HG02870 (cell line): ENCODE measurements around the gene ABRACL.

Experiments
- ATAC-seq: cut with Tn5 transposase; IDR thresholded peaks from one replicate; pipeline ENCODE4 v1.9.1; 2021; ENCODE audit warnings: mild to moderate bottlenecking, moderate library complexity; ENCODE audit not compliant: unreplicated experiment

Gene ABRACL

DNA sequence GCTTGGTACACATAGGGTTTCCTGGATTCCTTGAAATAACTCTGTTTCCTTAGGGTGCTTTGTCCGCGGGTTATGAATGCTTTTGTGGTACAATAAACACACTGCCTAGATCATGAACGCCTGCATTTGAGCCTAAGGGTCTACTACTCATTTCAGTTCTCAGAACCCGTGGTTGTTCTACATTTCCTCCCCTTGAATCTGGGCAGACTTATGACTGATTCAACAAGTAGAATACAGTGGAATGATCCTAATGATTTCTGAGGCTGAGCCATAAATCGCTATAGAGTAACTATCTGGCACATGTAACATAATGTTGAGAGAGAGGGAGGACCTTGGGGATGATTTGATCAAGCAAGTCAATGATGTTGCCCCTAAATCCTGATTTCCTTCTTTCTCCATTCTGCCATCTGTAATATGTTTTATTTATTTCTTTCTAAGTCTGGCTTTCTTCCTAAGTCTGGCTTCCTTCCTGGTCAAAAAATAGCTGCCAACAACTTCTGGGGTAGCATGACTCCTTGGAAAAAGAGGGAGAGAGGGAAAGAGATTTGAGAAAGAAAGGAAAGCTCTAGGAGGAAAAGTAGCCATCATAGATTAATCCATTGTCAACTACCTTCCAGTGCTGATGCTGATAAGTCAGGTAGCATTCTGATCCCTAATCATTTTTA lies 23.0 kb downstream of the ABRACL start:
- no peak for ATAC-seq

DNA sequence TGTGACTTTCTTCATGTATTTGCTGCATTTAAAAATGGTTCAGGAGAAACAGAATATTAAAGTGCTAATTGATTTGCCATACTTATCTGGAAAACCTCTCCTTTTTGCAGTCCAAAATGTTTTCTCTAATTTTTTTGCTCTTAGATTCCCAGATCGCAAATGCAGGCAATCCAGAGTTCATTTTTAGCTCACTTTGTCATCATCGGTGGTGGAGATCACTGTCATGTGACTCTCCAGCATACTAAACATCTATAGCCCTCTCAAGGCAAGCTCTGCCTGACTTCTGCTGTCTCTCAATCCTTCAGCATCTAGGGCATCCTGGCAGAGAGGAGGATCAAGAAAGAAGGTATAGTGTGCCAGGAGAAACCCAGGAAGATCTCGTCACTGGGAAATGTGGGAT lies 24.8 kb downstream of the ABRACL start:
- ATAC-seq, result no peak

DNA sequence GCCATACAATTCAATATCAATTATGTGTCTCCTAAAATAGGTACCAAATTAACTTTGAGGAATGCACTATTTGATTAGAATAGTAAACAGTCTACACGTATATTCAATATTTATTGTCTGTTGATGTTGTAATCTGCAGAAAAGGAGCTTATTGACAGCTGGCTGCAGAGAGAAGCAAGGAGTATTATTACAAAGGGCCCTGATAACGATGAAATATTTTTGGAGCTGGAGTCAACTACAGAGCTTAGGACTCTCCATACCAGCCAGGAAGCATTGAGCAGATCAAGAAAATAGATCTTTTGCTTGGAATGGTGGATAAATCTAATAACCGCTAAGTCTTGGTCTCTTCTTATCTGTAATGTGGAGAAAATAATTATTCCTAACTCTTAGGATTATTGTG lies 25.5 kb downstream of the ABRACL start:
- no peak for ATAC-seq

DNA sequence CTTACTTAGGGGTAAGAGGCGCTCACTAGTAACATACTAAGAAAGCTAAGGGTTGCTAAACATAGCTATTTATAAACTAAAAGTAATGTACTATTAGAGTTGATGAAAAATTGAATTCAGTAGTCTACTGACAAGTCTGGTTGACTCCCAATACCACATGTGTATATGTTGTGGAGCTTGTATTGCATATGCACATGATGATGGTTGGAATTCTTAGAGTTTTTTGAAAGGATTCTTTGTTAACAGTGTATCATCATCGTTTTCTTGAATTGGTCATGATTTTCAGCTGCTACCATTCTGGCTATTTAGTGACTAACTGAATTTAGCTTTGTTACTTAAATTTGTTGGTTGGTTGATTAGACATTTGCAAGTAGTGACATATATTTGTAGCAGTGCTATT lies 27.2 kb downstream of the ABRACL start:
- ATAC-seq, result no peak

DNA sequence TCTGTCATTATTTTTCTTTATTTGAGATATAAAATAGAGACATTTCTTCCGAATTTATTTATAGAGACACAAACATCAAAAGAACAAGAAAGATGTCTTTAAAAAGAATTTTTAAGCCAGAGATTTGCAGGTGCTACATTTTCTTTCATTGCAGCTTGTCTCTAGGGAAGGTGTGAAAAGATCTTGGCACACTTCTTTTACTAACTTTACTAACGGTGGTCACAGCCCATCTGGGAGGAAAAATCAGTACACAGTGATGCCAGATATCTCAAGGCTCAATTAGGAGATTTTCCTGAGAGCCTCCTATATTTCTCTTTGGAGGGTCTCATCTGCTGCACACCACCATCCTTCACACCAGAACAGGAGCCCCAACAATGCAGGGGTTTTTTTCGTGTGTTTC lies 29.5 kb downstream of the ABRACL start:
- no peak for ATAC-seq

DNA sequence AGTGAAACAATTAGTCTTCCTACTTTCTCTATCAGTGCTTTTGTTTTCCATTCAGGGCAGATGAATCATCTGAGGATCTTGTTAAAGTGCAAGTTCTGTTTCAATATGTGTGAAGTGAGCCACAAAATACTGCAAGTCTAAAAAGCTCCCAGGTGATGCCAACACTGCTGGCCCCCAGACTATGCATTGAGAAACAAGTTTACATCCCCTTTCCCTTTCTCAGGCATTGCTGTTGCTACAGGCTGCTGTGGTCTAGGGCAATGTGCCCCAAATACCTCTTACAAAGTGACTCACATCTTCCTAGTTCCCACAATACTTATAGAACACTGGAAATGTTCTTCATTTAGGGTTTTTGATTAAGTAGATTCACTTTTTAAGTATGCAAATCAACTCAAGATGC lies 31.8 kb downstream of the ABRACL start:
- ATAC-seq, result no peak

DNA sequence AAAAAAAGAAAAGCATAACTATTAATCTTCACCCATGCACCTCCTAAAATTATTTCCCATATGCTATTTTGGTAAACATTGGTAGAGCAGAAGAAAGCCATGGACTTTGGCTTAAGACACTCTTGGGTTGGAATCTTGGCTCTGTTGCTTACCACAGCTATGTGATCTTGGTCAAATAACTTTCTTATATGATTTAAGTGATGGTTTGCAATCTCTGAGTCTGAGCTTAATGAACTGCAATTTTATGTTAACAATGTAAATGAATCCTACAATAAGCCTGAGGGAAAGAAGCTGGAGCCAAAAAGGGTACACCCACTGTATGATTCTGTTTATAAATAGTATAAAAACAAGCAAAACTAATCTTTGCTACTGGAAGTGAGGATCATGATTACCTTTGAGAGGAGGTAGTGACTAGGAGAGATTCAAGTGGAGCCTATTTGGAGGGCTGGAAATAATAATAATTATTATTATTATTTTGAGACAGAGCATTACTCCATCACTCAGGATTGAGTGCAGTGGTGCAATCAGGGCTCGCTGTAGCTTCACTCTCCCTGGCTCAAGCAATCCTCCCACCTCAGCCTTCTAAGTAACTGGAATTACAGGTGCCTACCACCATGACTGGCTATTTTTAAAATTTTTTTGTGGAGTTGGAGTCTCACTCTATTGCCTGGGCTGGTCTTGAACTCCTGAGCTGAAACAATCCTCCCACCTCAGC lies 34.5 kb downstream of the ABRACL start:
- ATAC-seq, result no peak

DNA sequence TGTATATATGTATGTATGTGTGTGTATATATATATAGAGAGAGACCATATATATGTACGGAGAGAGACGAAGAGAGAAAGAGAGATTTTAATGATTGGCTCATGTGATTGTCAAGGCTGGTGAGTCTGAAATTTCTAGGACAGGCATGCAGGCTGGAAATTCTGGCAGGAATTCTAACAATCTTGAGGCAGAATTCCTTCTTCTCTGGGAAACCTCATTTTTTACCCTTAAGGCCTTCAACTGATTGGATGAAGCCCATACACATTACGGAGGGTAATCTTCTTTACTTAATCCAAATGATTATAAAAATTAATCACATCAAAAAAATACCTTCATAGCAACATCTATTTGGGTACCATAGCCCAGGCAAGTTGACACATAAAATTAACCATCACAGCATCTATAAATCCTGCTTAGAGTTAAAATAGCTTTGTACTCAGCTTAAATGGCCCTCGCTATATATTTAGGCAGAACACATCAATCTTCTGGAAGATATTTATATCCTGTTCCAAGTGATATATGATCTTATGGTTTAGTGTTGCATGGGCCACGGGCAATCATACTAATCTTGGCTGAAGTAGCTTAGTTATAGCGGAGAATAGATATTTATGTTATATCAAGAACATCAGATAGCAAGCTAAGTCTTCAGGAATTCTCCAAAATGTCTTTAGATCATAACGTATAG lies 36.6 kb downstream of the ABRACL start:
- no peak for ATAC-seq

DNA sequence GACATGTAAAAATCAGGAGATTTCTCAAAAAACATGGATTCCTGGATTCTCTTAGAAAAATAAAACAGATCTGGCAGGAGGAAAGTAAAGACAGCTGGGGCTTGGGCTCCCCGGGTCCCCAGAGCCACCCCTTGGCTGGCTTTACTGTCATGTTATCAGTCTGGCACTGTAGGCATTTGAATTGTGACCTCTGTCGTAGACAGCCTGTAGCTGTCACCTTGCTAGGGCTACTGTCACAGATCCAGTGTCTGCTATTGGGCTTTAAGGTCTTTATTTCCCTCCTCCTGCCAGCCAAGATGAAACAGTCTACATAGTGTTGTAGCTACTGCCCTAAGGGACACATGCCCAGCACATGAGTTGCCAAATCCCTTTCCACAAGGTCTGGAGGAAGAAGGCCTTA lies 37.5 kb downstream of the ABRACL start:
- ATAC-seq, result no peak

DNA sequence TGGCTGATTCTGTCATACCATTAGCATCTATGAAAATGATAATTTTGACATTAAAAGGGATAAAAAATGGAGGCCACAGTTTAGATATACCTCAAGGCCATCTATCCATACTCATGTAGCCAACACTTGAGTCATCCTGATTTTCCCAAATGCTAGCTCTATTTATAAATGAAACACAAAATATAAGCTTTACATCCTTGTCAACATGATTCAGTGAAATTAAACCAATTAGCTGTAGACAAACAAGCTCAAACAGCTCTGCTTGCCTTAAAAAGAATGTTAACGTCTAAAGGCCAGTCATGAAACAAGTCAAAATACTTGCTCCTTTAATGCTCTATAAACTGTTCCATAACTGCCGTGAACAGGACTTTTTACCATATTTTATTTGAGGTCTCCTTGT lies 40.3 kb downstream of the ABRACL start:
- ATAC-seq, result no peak

DNA sequence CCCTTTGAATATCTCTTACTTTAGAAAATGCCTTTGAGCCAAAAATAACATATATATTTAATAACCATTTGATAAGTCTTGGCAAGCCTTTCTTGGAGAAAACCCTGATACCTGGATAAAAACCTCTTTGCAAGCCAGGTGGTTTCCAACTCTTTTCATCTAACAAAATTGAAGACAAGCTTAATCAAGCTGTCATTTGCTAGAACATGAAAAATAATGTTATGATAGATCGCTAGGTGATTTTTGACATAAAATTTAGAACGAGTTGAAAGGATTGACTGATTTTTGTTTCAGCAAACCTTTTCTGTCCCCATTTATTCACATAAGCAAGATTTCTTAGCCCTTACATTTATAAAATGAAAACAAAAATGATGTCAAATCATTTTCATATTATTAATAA lies 44.6 kb downstream of the ABRACL start:
- no peak for ATAC-seq

DNA sequence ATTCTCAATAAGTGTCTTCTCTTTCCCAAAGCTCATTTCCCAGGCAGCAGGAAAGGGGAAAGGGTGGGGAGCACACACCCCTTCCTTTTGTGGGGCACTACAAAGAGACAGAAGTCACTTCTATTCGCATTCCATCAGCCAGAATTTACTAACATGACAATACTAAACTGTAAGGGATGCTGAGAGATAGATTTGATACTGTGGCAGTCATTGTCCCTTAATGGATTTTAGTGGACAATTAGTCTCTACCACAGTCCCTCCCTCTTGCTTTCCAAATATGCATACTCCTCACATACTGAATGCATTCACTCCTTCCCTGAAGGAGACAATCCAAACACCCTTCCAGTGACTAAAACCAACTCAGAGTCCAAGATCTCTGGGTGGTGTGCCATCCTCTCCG lies 50.5 kb downstream of the ABRACL start:
- ATAC-seq, result no peak

DNA sequence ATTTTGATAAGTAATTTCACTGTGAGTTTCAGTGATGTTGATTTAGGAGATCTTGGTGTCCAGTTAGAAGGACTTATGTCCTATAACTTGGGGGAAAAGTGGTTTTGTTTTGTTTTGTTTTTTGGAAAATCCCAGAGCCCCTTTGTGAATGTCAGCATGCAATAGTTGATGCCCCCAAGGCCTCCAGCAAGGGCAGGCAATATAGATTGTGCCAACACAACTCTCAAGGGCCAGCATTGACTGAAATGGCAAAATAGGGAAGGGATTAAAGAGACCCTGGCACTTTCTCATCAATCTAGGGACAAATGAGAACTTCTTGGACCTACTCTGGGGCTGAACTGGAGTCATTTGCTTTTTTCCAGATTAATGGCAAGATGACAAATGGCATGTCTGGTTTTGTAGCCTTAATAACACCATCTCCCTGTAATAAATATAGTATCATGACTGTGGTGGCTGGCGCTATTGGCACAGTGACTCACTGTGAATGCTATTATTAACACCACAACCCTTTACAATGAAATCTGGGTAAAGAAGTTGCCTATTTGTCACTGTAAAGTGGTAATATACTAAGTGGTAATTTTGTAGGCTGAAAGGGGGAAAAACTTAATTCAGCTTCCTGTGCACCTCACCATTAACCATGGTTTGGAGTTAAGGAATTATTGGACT lies 51.8 kb downstream of the ABRACL start:
- no peak for ATAC-seq

DNA sequence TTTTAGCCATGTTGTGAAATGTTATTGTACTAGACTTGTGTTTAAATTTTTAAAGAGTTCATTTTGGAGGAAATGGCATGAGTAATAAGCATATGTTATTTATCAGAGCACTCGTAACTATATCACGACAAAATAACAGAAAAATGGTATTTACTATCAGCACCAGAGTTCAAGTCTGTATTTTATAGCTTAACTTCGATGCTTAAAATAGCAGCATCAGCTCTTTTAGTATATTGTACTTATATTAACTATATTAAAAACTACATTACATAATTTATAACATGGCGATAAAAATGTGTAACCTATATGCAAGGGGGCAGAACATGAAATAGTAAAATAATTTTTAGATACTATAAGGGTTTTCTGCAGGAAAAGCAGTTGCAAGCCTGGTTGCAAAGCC lies 52.9 kb downstream of the ABRACL start:
- ATAC-seq, result no peak

DNA sequence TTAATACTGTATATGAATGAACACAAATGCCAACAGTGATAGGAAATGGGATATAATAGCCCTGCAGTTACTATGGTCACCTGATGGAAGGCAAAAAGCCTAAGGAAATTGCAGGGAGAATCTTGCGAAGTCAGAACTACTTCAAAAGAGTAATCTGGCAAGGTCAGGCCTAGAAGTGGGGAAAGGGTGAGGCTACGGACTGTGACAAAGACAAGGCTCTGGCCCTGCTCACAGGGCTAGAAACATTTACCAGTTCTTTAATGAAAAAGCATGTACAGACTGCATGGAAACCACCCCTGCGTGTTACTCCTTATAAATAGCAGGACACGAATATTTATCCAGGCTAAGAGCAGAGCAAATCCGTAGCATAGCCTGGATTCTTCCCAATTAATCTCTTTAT lies 53.8 kb downstream of the ABRACL start:
- no peak for ATAC-seq

DNA sequence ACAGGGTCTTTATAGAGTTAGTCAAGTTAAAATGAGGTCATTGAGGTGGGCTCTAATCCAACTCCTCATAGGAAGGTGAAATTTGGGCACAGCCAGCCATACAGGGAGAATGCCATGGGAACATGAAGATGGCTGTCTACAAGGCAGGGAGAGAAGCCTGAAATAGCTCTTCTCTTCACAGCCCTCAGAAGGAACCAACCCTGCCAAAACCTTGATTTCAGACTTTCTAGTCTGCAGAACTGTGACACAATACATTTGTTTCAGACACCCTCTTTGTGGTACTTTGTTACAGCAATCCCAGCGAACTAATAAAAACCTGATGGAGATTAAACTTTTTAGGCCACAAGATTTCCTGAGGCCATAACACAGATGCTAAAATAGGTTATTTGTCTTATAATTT lies 63.3 kb downstream of the ABRACL start:
- no peak for ATAC-seq
